Neuronal stem cell (in vitro differentiated cells): ENCODE data around the gene KRTAP19-2.

Experiments used
- DNase-seq: peaks from one replicate; pipeline ENCODE4 v3.0.0-alpha.2; 2013; ENCODE audit warnings: low spot score
- H2AFZ ChIP-seq: one replicate; pipeline ENCODE4 v1.6.1; 2013; ENCODE audit warnings: mild to moderate bottlenecking, low read length, inconsistent platforms
- H2AK5ac ChIP-seq: 2 replicates; pipeline ENCODE4 v1.6.1; 2013; ENCODE audit warnings: low read depth, mild to moderate bottlenecking, inconsistent platforms, low read length, moderate library complexity, mixed read lengths
- H2BK120ac ChIP-seq: 2 replicates; pipeline ENCODE4 v1.6.1; 2013; ENCODE audit warnings: low read depth, mild to moderate bottlenecking, inconsistent platforms, low read length, moderate library complexity, mixed read lengths
- H2BK12ac ChIP-seq: one replicate; pipeline ENCODE4 v1.6.1; 2013; ENCODE audit warnings: low read length, inconsistent platforms
- H2BK15ac ChIP-seq: 2 replicates; pipeline ENCODE4 v1.6.1; 2013; ENCODE audit warnings: mild to moderate bottlenecking, low read length, inconsistent platforms, mixed read lengths
- H2BK5ac ChIP-seq: one replicate; pipeline ENCODE4 v1.6.1; 2013; ENCODE audit warnings: inconsistent platforms, mild to moderate bottlenecking, low read length, moderate library complexity
- H3K14ac ChIP-seq: one replicate; pipeline ENCODE4 v1.6.1; 2013; ENCODE audit warnings: low read length, inconsistent platforms
- H3K18ac ChIP-seq: 2 replicates; pipeline ENCODE4 v1.6.1; 2013; ENCODE audit warnings: low read length, inconsistent platforms
- H3K23ac ChIP-seq: 2 replicates; pipeline ENCODE4 v1.6.1; 2013; ENCODE audit warnings: low read depth, mild to moderate bottlenecking, mixed read lengths, low read length, inconsistent platforms; ENCODE audit not compliant: poor library complexity
- H3K27ac ChIP-seq: replicated peaks from 3 replicates; pipeline ENCODE4 v1.5.1; 2013; ENCODE audit warnings: low read length, inconsistent platforms
- H3K27me3 ChIP-seq, 3 experiments: 2 replicates each; pipeline ENCODE4 v1.6.1; 2013; ENCODE audit warnings: low read length in 3 of 3, mild to moderate bottlenecking in 2 of 3, inconsistent platforms in 1 of 3, low read depth in 1 of 3, mixed read lengths in 1 of 3, moderate library complexity in 1 of 3; ENCODE audit not compliant: control insufficient read depth in 3 of 3, insufficient read depth in 3 of 3
- H3K36me3 ChIP-seq, 2 donors: replicated peaks in 1 of 2; 2 replicates each; pipeline ENCODE4 v1.6.1; 2013; ENCODE audit warnings: low read length in 2 of 2; ENCODE audit not compliant: control insufficient read depth in 2 of 2, insufficient read depth in 2 of 2
- H3K4ac ChIP-seq: 2 replicates; pipeline ENCODE4 v1.6.1; 2013; ENCODE audit warnings: inconsistent platforms, mild to moderate bottlenecking, low read length, moderate library complexity
- H3K4me1 ChIP-seq, 2 donors: 1 replicate in 1 of 2; 2 replicates in 1 of 2; pipeline ENCODE4 v1.6.1; 2013; ENCODE audit warnings: low read length in 2 of 2, low read depth in 1 of 2; ENCODE audit not compliant: control insufficient read depth in 2 of 2, insufficient read depth in 1 of 2
- H3K4me2 ChIP-seq: one replicate; pipeline ENCODE4 v1.6.1; 2013; ENCODE audit warnings: mild to moderate bottlenecking, low read length, inconsistent platforms; ENCODE audit not compliant: insufficient read depth, poor library complexity, severe bottlenecking
- H3K4me3 ChIP-seq, 2 donors: 2 replicates each; pipeline ENCODE4 v1.5.1; 2013; ENCODE audit warnings: low read length in 2 of 2, mild to moderate bottlenecking in 2 of 2, inconsistent platforms in 1 of 2, moderate library complexity in 1 of 2
- H3K79me1 ChIP-seq: one replicate; pipeline ENCODE4 v1.6.1; 2013; ENCODE audit warnings: low read depth, mild to moderate bottlenecking, inconsistent platforms, low read length, moderate library complexity
- H3K9ac ChIP-seq: one replicate; pipeline ENCODE4 v1.6.1; 2013; ENCODE audit warnings: mild to moderate bottlenecking, low read depth, low read length, inconsistent platforms; ENCODE audit not compliant: poor library complexity
- H3K9me3 ChIP-seq, 2 donors: replicated peaks in 1 of 2; 2 replicates each; pipeline versions ENCODE3 to v1.6.1; 2013; ENCODE audit warnings: low read length in 2 of 2, mild to moderate bottlenecking in 2 of 2, inconsistent platforms in 1 of 2, low read depth in 1 of 2, mixed read lengths in 1 of 2, moderate library complexity in 1 of 2; ENCODE audit not compliant: control insufficient read depth in 2 of 2, insufficient read depth in 1 of 2
- H4K8ac ChIP-seq: one replicate; pipeline ENCODE4 v1.6.1; 2013; ENCODE audit warnings: low read depth, mild to moderate bottlenecking, inconsistent platforms, low read length, moderate library complexity
- H4K91ac ChIP-seq: one replicate; pipeline ENCODE4 v1.6.1; 2013; ENCODE audit warnings: low read length, low read depth, mild to moderate bottlenecking, inconsistent platforms; ENCODE audit not compliant: poor library complexity
- WGBS, 2 donors: extraction: QIAGEN DNeasy Blood & Tissue Kit; methylation state at CpG; one replicate each; pipeline ENCODE4 v1.1.7; 2013; ENCODE audit warnings: missing lambda C conversion rate in 2 of 2, mixed read lengths in 1 of 2; ENCODE audit not compliant: insufficient read length in 2 of 2, insufficient replicate concordance in 1 of 2; ENCODE audit errors: extremely low coverage in 2 of 2; 5-methylcytosine and 5-hydroxymethylcytosine counted together

Gene KRTAP19-2

DNA sequence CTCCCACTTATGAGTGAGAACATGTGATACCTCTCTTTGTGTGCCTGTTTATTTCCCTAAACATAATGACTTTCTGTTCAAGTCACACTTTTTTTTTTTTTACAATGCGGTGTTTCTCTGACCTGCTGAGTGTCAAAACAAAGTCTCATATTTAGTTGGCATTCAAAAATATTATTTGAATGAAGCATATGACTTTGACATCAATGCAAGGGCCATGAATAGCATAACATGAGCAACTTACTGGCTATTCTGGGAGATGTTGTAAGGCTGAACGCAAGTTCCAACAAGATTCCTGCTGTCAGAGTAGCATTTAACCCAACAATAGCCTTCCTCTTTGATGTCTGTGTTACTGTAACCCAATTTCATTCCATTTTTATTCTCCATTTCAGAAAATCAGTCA is 5.1 kb downstream of the KRTAP19-2 start:
- Histone ChIP-seq H3K36me3 (no peaks in the 10 kb centered on the region), H3K27ac (no peak overlapping the region), H4K8ac (no peak overlapping the region), H3K4me2 (no peak overlapping the region), H3K14ac (no peak overlapping the region), H2AFZ (no peak overlapping the region), H3K9me3 (peaks cover 0 to 1% of the 10 kb centered on the region in 2 donors), H3K27me3 (no peaks in the 10 kb centered on the region), H3K18ac (no peak overlapping the region), H3K79me1 (no peaks in the 10 kb centered on the region), H3K4me1 (no peaks in the 10 kb centered on the region), H2BK5ac (no peak overlapping the region), H3K23ac (no peak overlapping the region), H4K91ac (no peak overlapping the region), H2BK15ac (no peak overlapping the region), H2BK120ac (no peak overlapping the region), H3K9ac (no peak overlapping the region), H3K4me3 (no peak overlapping the region), H2AK5ac (no peak overlapping the region), H2BK12ac (no peak overlapping the region), H3K4ac (no peak overlapping the region)
- no CpG with 5 or more reads among the region's 2 CpGs for WGBS, 2 donors
- DNase-seq = no peak

DNA sequence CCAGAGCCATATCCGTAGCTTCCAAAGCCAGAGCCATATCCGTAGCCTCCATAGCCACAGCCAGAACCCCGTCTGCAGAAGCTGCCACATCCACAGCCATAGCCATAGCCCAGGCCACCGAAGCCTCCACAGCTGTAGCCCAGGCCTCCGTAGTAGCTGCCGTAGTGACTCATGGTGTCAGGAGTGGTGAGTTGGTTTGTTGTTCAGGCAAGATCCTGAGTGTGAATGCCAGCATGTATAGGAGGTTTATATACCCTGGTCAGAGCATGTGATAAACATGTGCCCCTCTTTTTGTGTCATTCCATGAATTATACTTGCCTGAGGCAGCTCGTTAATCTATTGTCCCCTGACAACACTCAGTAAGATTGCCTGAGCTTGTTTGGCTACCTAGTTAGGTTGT is 7.1 kb downstream of the KRTAP19-2 start, which contains the start of gene KRTAP19-1:
TSS of gene KRTAP19-1 (minus strand) at position 223 of the 400 bp plus-strand sequence. CDS start at position 173, 50 bp downstream.
- H3K4me2 ChIP-seq = no peak within 1 kb of the TSS
- DNase-seq = no peak
- H2AFZ ChIP-seq = no peak within 1 kb of the TSS
- H4K8ac ChIP-seq = no peak within 1 kb of the TSS
- no peak within 1 kb of the TSS for H2BK15ac ChIP-seq
- H3K9me3 ChIP-seq = no peaks in the 10 kb centered on the region
- no peak within 1 kb of the TSS for H3K27ac ChIP-seq
- H3K4ac ChIP-seq = no peak within 1 kb of the TSS
- H3K36me3 ChIP-seq = no peaks in the 10 kb centered on the region
- no peaks in the 10 kb centered on the region for H3K27me3 ChIP-seq
- no peak within 1 kb of the TSS for H2BK12ac ChIP-seq
- H2AK5ac ChIP-seq = no peak within 1 kb of the TSS
- H3K4me1 ChIP-seq = no peaks in the 10 kb centered on the region
- no peak within 1 kb of the TSS for H3K4me3 ChIP-seq
- no peak within 1 kb of the TSS for H2BK120ac ChIP-seq
- no CpG with 5 or more reads among the region's 7 CpGs for WGBS, 2 donors
- H3K23ac ChIP-seq = no peak within 1 kb of the TSS
- no peak within 1 kb of the TSS for H3K9ac ChIP-seq
- H3K14ac ChIP-seq = no peak within 1 kb of the TSS
- H3K79me1 ChIP-seq = no peaks in the 10 kb centered on the region
- H4K91ac ChIP-seq = no peak within 1 kb of the TSS
- no peak within 1 kb of the TSS for H3K18ac ChIP-seq
- no peak within 1 kb of the TSS for H2BK5ac ChIP-seq

- Histone ChIP-seq H4K8ac (no peak overlapping the region), H2AFZ (no peak overlapping the region), H3K9ac (no peak overlapping the region), H2BK15ac (no peak overlapping the region), H3K36me3 (no peaks in the 10 kb centered on the region), H3K79me1 (no peaks in the 10 kb centered on the region), H2AK5ac (no peak overlapping the region), H3K27me3 (no peaks in the 10 kb centered on the region), H3K4me2 (no peak overlapping the region), H3K14ac (no peak overlapping the region), H3K4me3 (no peak overlapping the region), H4K91ac (no peak overlapping the region), H3K4me1 (no peaks in the 10 kb centered on the region), H3K23ac (no peak overlapping the region), H3K9me3 (no peaks in the 10 kb centered on the region), H3K27ac (no peak overlapping the region), H3K4ac (no peak overlapping the region), H2BK5ac (no peak overlapping the region), H2BK120ac (no peak overlapping the region), H3K18ac (no peak overlapping the region), H2BK12ac (no peak overlapping the region)
- no peak for DNase-seq
- WGBS, 2 donors = no CpG with 5 or more reads among the region's 4 CpGs
Measured at GRCh38 chr21:30479259-30479658, 8.0 kb downstream of the KRTAP19-2 start.

DNA sequence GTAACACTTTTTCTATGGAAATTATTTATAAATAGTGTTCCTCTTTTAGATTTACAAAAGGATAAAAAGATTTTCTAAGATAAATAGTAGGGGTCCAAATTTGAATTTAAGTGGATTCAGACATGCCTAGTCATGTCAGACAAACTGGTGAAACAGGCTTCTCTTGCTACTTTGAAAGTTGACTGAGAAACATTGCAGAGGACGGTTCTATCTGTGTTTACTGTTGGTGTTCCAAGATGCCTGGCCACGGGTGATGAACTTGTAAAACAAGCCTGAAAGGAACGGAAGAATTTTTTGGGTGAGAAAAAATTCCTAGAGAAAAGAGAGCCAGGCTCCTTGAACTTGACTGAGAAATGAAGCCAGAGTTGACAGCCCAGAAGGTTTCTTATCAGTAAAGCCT is 9.2 kb downstream of the KRTAP19-2 start:
- H3K4me2 ChIP-seq = no peak overlapping the region
- H3K4me1 ChIP-seq = no peaks in the 10 kb centered on the region
- no peak overlapping the region for H3K9ac ChIP-seq
- no peak overlapping the region for H3K18ac ChIP-seq
- no peak overlapping the region for H2AK5ac ChIP-seq
- no peak overlapping the region for H2BK15ac ChIP-seq
- no peak overlapping the region for H2BK5ac ChIP-seq
- no peak overlapping the region for H2AFZ ChIP-seq
- no peak overlapping the region for H3K14ac ChIP-seq
- H3K79me1 ChIP-seq = no peaks in the 10 kb centered on the region
- no peak overlapping the region for H2BK120ac ChIP-seq
- no peaks in the 10 kb centered on the region for H3K9me3 ChIP-seq
- H3K4ac ChIP-seq = no peak overlapping the region
- no peak for DNase-seq
- no peak overlapping the region for H3K23ac ChIP-seq
- no peak overlapping the region for H2BK12ac ChIP-seq
- no peaks in the 10 kb centered on the region for H3K36me3 ChIP-seq
- no peak overlapping the region for H4K91ac ChIP-seq
- no peak overlapping the region for H3K27ac ChIP-seq
- WGBS, 2 donors = no CpG with 5 or more reads among the region's 3 CpGs
- H3K4me3 ChIP-seq = no peak overlapping the region
- H4K8ac ChIP-seq = no peak overlapping the region
- H3K27me3 ChIP-seq = no peaks in the 10 kb centered on the region
